HG03432 (cell line): ENCODE data around the gene UBE2N.
A peak's percentile ranks its signal among the peaks of the same experiment; 100 is the strongest.
"Not testable (repeated sequence)": the region's sequence is repeated elsewhere in the genome, so short reads cannot be mapped to it uniquely, and the experiment has no call there.

Source experiments
- ATAC-seq: cut with Tn5 transposase; IDR thresholded peaks from one replicate; pipeline ENCODE4 v1.9.1; 2021; ENCODE audit warnings: mild to moderate bottlenecking, moderate library complexity; ENCODE audit not compliant: unreplicated experiment

Gene UBE2N

DNA sequence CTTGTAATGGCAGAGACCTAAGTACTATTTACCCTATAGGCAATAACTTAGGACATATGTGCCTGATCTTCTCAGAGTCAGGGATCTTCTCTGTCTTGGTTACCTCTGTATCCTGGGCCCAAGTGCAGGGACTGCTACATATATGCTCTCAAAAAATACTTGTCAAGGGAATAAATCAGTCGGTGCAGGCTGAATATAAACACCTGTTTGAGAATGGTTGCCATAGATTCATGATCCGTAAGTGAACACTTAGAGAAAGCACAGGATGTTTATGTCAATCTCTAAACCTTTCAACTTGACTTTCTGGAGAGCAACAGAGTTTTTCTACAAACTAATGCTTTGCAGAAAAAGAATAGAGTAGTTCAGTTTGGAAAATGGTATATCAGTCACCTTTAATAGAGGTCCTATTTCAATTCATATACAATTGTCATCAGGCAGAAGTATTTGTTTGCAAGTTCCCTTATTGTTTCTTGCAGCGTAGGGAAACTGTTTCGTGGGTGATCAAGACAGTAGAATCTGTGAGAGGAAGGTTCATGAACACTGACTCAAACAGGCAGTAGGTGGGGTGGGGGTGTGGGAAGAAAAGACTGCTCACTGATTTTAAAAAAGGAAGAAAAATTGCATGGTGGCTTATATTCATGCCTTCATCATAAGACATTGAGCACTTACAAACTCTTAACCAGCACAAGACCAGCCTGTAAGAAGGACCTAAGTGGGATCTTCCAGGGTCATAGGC, 6.0 kb upstream of the UBE2N start:
- ATAC-seq = no peak

DNA sequence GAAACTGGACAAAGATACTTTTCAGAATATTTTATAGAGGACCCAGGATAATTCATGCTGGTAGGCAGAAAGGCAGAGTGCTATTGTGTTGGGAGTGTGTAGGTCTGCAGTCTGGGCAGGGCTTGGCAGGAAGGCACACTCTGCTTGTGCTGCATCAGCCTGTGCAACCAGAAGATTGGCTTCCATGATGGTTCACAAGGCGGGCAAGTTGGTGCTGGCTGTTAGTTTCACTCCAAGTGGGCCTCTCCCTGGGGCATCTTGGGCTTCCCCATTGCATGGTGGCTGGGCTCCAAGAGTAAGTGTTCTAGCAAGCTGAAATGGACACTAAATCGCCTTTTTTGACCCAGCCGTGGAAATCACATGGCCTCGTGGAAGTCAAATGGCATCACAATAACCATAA, 1.8 kb upstream of the UBE2N start:
- ATAC-seq = no peak

DNA sequence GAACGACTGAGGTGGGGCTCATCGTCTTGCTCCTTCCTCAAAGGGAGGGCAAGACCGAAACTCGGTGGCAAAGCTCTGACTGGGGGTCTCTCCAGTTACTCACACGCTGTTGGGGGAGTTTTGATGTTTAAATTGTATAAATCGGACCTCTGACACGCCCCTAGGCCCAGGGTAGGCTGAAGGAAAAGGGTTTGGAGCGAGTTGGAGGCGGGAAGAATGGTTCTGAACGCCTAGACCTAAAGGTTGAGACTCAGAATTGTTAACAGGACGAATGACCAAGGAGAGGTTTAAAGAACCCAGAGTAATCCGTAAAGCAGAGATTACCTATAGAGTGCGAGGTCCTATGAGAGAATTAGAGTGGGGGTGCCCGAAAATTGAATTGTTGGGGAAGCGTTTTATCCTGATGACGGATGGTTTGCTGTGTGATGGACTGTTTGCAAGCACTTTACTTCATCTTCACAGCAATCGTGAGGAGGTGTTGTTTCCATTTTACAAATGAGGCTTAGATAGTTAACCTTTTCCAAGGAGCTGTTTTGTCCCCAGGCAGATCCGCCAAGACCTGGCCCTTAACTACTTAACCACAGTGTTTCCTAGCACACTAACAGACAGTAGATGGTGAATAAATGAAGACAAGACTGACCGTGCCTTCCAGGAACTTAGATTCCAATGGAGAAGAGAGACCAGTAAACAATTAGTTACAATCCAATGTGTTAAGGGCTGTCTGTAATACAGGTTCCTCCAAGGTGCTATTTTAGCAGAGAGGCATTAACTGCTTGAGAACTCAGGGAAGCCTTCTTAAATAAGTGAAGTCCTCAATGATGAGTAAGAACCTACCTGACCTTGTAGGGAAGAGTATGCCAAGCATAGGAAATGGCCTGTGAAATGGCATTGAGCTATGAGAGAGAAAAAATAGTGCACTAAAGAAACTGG, 929 bp upstream of the UBE2N start:
- ATAC-seq = no peak

DNA sequence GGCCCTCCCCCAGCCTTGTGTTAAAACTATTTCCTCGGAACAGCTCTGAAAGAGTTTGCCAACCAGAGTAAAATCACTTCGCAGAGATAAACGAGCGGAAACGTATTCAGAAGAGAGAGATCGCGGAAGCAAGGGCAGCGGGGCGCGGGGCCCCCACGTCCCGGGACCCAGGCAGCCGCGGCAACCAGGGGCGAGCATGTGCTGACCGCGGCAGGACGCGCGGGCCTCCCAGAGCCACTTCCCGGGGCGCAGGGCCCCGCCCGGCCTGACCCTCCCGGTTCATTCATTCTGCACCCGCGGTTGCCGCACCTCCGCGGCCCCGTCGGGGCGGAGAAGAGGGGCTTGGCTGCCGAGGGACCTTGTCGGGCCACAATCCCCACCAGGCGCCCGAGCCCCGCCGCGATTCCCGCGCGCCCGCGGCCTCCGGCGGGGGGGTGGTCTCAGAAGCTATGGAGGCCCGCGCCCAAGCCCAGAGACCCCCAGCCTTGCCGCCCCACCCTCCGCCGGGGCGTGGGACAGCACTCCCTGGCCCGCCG, 598 bp downstream of the UBE2N start:
- ATAC-seq = peak; percentile 3

DNA sequence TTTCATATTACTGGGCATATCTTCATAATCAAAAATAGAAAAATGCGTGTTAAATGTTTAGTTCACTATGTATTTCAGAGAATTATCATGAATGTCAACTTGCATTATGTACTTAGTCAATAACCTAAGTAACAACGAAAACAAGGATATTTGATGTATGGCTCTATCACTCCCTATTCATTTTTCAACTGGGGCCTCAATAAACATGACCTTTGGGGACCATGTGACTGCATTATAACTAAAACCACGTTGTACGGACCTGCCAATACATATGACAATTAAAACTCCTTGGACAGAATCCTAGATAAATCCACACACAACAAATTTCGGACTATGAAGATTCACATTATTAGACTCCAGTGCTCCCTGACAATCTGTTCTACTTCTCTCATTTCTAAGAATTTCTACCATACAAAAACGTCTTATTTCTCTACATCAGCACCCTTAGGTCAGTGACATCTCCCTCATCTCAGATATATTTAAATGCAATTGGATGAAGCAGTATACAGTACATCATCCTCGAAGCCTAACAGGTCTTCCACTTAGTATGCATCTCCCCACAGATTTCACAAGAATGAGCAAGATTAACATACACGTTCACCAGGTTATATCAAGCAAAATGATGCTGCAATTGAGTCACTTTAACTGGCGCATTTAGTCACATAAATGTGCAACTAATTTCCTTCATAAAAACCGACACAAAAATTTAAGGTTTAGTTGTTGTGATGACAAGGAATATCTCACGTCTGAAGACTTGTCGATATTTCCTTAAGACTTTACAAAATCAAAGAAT, 1.5 kb downstream of the UBE2N start:
- no peak for ATAC-seq

DNA sequence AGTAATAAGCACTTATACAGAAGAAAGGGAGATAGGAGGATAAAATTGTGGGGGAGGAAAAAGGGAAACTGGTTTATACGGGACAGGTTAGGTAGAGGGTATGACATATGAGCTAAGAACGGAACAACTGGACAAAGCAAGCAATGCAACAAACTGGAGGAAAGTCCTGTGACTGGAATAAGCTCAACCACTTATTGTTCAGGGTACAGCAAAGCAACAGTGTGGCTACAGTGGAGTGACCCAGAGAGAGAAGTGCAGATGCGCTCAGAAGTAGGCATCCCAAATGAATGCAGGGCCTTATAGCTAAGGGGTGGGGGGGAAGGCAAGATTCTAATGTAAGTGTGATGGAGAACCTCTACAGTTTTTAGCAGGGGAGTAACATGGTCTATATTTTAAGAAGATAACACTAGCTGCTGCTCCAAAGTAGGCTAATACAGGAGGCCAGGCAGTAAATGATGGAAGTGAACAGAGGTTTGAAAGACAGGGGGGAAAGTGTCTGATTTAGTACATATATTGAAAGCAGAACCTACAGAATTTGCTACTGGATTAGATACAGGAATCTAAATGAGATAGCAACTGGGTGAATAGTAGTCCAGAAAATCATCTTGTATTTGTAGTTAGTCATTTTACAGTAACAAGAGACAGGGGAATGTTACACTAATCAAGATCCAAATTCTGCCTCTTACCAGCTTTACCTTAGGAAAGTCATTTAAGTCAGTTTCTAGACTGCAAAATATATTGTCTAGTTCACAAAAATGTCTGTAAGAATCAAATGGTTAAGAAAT, 3.3 kb downstream of the UBE2N start:
- ATAC-seq = no peak

DNA sequence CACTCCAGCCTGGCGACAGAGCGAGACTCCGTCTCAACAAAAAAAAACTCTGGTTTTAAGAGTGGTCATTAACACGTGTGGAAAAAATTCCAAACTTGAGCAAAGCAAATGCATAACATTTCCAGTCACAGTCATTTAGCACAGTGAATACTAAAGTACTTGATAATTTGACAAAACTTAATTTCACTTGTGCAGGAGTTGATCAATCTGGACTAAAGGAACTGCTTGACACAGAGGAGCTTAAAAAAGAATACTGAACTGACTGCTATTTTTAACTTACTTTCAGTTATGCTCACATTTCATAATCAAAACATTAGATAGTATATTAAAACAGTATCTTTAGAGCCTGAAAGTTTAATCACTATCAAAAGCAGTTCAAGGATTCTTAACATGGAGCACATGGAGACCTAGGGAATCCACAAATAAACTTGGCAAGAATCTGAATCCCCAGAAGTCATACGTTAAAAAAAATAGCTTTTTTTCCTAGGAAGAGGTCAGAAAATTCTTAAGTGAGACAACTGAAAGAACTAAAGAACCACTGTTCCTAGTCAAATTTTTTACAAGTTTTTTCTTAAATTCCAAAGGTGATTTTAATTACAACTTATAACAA, 7.4 kb downstream of the UBE2N start:
- ATAC-seq = no peak

DNA sequence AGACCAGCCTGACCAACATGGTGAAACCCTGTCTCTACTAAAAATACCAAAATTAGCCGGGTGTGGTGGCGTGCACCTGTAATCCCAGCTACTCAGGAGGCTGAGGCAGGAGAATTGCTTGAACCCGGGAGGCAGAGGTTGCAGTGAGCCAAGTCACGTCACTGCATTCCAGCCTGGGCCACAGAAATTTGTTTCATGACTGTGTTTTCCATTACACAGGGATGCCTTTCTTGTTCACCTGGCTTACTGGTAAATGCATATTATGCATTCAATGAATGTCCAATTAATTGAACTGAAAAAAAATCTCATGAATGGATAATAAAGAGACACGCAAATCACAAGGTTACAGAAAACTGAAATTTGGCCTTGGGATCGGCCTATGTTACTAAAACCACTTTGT, 9.7 kb downstream of the UBE2N start:
- ATAC-seq = not testable (repeated sequence)

DNA sequence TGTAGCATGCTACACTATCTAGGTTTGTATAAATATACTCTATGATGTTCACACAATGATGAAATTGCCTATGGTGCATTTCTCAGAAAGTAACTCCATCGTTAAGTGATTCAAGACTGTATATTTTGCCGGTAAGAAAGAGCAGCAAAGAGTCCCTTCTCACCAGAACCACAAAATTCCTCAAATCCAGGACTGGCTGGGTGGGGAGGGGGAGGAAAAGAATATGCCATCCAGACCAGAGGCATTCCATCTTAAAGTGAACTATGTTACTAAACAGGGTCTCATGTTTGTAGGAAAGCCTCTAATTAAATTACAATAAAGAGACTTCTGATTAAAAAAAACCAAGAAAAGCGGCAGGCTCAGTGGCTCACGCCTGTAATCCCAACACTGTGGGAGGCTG, 11.5 kb downstream of the UBE2N start:
- ATAC-seq = no peak

DNA sequence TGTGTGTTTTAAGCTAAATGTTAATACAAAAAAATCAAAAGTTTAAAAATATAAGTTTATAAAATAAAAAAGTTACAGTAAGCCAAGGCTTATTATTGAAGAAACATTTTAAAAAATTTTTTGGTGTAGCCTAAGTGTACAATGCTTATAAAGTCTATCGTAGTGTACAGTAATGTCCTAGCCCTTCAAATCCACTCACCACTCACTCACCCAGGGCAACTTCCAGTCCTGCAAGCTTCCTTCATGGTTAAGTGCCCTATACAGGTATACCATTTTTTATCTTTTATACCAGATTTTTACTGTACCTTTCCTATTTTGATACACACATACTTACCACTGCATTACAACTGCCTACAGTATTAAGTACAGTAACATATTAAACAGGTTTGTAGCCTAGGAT, 11.9 kb downstream of the UBE2N start:
- ATAC-seq = no peak

DNA sequence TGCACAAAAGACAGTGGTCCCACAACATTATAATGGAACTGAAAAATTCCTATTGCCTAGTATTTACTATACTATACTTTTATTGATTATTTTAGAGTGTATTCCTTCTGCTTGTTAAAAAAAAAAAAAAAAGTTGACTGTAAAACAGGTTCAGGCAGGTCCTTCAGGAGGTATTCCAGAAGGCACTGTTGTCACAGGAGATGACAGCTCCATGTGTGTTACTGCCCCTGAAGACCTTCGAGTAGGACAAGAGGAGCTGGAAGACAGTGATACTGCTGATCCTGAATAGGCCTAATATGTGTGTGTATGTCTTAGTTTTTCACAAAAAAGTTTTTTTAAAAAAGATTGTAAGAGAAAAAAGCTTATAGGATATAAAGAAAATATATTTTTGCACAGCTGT, 12.3 kb downstream of the UBE2N start:
- no peak for ATAC-seq

DNA sequence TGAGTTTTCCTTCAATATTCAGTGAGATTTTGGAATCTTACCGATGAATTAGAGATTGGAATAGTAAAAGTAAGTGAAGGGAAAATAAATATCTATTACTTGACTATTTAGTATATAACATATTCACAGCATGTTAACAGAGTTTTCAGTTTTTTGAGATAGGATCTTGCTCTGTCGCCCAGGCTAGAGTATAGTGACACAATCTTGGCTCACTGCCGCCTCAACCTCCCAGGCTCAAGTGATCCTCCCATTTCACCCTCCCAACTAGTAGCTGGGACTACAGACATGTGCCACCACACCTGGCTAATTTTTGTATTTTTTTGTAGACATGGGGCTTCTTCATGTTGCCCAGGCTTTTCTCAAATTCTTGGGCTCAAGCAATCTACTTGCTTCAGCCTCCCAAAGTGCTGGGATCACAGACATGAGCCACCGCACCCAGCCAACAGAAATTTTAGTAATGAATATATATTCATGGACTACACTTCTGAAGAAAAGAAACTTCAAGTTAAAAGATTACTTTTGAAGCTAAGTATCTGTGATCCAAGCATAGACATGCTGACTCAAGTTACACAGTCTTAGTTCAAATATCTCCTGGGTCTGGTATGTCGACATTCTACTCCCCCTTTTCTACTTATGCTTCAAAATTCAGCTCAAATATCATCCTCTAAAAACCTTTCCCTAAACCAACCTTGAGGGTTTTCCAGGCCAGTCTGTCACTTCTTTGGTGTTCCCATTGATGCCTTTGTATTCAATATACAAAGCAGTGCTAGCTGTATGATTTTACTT, 13.8 kb downstream of the UBE2N start:
- ATAC-seq = no peak

DNA sequence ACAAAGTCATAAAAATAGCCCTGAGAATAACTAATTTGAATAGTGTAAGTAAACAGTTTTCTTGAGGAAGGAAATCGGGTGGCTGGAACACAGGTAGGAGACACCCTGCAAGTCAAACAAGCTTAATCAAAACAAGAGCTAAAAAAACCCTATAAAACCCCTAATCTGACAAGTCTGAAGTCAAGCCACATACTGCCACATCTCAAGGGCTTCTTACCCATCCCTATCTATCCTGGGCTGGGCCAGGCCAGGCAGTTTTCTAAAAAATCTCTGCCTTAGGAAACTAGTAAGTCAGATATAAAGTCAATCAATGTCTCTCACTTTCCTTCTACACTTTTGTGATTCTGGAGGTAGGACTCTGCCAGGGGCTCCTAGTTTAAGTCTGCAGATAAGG, 15.3 kb downstream of the UBE2N start:
- ATAC-seq = no peak

DNA sequence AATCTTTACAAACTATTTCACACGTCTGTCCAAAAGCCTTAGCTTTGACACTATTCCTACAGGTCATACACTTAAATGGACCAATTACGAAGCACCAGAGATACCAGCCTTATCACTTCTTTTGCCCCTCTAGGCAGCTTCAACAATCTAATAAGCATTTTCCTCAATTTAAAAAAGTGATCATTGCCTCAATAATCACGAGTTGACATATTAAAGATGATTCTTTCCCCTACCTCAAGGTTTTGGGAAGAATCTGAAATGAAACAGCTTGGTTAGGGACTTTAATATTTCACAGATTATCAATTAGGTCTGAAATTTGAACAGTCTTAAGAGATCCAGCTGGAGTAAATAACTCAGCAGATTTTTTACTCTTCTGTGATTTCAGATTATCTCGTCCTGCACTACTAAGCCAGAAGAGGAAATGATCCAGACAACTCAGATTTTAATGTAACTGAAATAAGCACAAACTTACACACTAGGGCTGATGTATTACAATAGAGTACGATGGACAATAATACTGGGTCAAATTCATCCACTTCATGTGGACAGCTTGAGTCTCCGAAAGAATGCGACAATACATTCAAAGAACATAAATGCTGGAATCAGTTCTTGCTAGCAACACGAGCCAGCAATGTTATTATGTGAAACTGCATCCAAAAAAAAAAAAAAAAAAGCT, 15.9 kb downstream of the UBE2N start:
- no peak for ATAC-seq

DNA sequence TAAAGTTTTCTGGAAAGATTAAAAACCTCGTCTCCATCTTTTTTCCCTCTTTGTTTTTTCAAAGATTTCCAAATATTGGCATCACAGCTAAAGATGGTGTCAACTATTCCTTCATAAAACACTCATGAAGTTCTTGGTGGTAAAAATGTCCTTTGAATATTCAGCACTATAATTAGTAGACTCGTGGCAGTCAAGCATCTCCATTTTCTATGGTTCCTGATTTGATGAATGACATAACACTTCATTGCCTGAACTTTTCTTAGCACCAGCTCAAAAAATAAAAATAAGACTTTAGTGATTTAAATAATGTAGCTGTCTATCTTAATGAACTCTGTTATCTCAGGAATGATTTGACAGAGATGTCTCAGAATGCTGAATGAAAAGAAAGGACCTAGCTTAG, 19.7 kb downstream of the UBE2N start:
- no peak for ATAC-seq

DNA sequence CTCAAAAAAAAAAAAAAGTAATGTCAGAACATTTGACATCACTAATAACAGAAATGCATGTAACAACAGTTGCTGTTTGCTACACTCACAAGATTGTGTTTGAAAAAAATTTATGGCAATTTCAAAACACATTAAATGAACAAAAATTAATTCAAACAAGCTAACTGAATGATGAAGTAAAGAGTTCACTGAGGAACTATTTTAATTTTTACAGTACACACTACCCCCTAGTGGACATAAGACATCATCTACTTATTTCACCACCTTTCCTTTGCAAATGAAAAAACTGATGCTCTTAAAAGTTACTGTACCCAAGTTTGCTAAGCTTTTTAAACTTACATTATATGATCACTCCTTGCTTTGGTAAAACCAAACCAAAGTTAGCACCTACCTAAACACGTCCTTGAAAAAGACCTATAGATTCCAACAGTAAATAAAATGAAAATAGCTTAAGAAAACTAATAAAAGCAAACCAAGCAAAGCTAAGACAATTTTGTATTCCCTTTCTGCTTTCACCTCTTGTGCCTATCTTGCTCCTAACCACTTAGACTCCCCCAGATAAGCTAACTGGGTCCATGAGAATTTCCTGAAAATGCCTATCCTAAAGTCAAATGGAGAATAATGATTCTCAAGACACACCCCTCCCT, 22.2 kb downstream of the UBE2N start:
- peak; percentile 34 for ATAC-seq

DNA sequence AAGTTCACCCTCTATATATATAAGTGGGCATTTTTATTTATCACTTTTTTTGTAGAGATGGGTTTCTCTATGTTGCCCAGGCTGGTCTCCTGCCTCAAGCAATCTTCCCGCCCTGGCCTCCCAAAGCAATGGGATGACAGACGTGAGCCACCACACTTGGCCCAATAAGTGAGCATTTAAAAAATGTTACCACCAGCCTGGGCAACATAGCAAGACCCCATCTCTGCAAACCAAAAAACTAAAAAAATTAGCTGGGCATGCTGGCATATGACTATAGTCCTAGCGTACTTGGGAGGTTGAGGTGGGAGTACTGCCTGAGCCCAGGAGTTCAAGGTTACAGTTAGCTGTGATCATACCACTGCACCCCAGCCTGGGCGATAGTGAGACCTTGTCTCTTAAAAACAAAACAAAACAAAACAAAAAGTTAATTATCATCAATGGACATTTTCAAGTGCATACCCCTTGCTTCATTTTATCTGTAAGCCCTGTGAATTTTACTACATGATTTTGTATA, 23.7 kb downstream of the UBE2N start:
- ATAC-seq = no peak
